ENCODE data around the gene NOTCH1.

NOTCH1 gene

GRCh38 chr9:136531904-136532798 is 13.7 kb downstream of the NOTCH1 start:
- no peak for DNase-seq (ENCODE audit: low read depth)

GRCh38 chr9:136531186-136531903 is 14.5 kb downstream of the NOTCH1 start:
- no peak for DNase-seq (ENCODE audit: low read depth)

- DNase-seq (ENCODE audit: low read depth) = no peak
Observed at GRCh38 chr9:136530461-136531089, 15.3 kb downstream of the NOTCH1 start.

- DNase-seq (ENCODE audit: low read depth) = no peak
Observed at GRCh38 chr9:136529516-136530460, 16.1 kb downstream of the NOTCH1 start.

- no peak for DNase-seq (ENCODE audit: low read depth)
Observed at GRCh38 chr9:136528716-136529341, 17.0 kb downstream of the NOTCH1 start.

GRCh38 chr9:136527721-136528710 is 17.8 kb downstream of the NOTCH1 start:
- DNase-seq (ENCODE audit: low read depth) = peak; percentile 39

- DNase-seq (ENCODE audit: low read depth) = no peak
Observed at GRCh38 chr9:136527131-136527530, 18.7 kb downstream of the NOTCH1 start.

- no peak for DNase-seq (ENCODE audit: low read depth)
Observed at GRCh38 chr9:136526625-136527066, 19.2 kb downstream of the NOTCH1 start.

- DNase-seq (ENCODE audit: low read depth) = no peak
Observed at GRCh38 chr9:136525841-136526499, 19.9 kb downstream of the NOTCH1 start.

GRCh38 chr9:136525207-136525606 is 20.6 kb downstream of the NOTCH1 start:
- no peak for DNase-seq (ENCODE audit: low read depth)

GRCh38 chr9:136522314-136523237 is 23.3 kb downstream of the NOTCH1 start:
- DNase-seq (ENCODE audit: low read depth) = no peak

GRCh38 chr9:136521537-136521936 is 24.3 kb downstream of the NOTCH1 start:
- no peak for DNase-seq (ENCODE audit: low read depth)

- DNase-seq (ENCODE audit: low read depth) = no peak
Observed at GRCh38 chr9:136520053-136520540, 25.8 kb downstream of the NOTCH1 start.

GRCh38 chr9:136519263-136520052 is 26.4 kb downstream of the NOTCH1 start:
- DNase-seq (ENCODE audit: low read depth) = no peak

- DNase-seq (ENCODE audit: low read depth) = no peak
Observed at GRCh38 chr9:136518623-136519022, 27.2 kb downstream of the NOTCH1 start.

- DNase-seq (ENCODE audit: low read depth) = no peak
Observed at GRCh38 chr9:136517950-136518349, 27.9 kb downstream of the NOTCH1 start.
